22Rv1 (cell line): ENCODE measurements around the gene CACNB4.

Experiments used
- CTCF ChIP-seq: fragments of 450-650 bp; IDR thresholded peaks from 2 replicates; pipeline ENCODE4 v1.5.1; 2017; ENCODE audit warnings: mild to moderate bottlenecking
- ZFX ChIP-seq: fragments of 450-650 bp; IDR thresholded peaks from 2 replicates; pipeline ENCODE4 v1.6.1; 2017; ENCODE audit warnings: antibody characterized with exemption, borderline replicate concordance

- no peak for TF ChIP-seq CTCF
- TF ChIP-seq ZFX = no peak
Measured at GRCh38 chr2:151860613-151861146, 238.2 kb downstream of the CACNB4 start.
